Activated T-helper 2 cell treated with anti-CD3 and anti-CD28 coated beads, Interferon-gamma antibody, Interleukin-2, Interleukin-4, amounts not matched to agents 10 μg/mL and 5 μg/mL and 100 μg/mL, durations not matched to agents 14 hours and 24 hours and 36 hours (primary cell): ENCODE results near the gene AIFM1. TPM values are rescaled to one million over a fixed set of nuclear protein-coding genes. Genes with fewer than 3 reads are reported as not detected.

Experiments
- DNase-seq: peaks from one replicate; pipeline ENCODE4 v3.0.0; 2021; ENCODE audit warnings: low spot score
- H3K27ac Mint-ChIP-seq: one replicate; pipeline ENCODE4 v1.8.0; 2021; ENCODE audit warnings: mixed read lengths
- H3K27me3 Mint-ChIP-seq: one replicate; pipeline ENCODE4 v1.8.0; 2021; ENCODE audit warnings: low read depth, mixed read lengths
- H3K36me3 Mint-ChIP-seq: one replicate; pipeline ENCODE4 v1.8.0; 2021; ENCODE audit warnings: low read depth, mixed read lengths
- H3K4me1 Mint-ChIP-seq: one replicate; pipeline ENCODE4 v1.8.0; 2021; ENCODE audit warnings: low read depth, mixed read lengths
- H3K4me3 Mint-ChIP-seq: one replicate; pipeline ENCODE4 v1.8.0; 2021; ENCODE audit warnings: low read depth, mild to moderate bottlenecking, moderate library complexity, mixed read lengths
- H3K9me3 Mint-ChIP-seq: one replicate; pipeline ENCODE4 v1.8.0; 2021; ENCODE audit warnings: mixed read lengths
- intact Hi-C: fragments of 100-400 bp; cut with micrococcal nuclease; formaldehyde crosslinking; loops from one replicate; pipeline ENCODE4 v1.15.1; 2023
- total RNA-seq: library from RNA; stranded (reverse); gene quantifications from 2 replicates; pipeline ENCODE4 v1.2.3, GENCODE V29; 2022

Gene AIFM1
- total RNA-seq, 1 donor from 2014 or later, result 48.7 TPM

DNA sequence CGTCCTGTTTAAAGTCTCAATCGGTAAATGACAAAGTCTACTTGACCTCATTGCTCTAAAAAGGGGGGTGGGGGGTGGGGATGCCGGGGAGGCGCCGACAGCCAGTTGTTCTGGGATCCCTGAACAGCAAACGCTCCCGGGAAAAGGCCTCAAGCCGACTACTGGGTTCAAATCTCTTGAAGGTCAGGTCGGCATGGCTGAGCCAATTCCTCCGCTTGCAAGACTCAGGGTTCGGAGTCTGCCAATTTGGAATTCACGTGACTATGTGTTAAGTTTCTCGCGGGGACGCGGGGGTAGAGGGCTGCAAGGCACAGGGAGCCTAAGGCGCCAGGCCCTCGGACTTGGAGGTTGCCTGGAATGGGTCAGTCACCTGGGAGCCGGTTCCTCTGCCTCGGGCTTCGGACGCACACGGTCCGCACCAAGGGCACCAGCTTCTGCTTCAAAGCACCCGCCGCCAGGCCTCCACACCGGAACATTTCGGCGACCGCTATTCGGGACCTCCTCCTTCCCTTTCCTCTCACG is 399 bp downstream of the AIFM1 start:
- Mint-ChIP-seq H3K36me3 (peaks cover 9% of the 10 kb centered on the region), H3K4me1 (peaks cover 28% of the 10 kb centered on the region), H3K27me3 (no peaks in the 10 kb centered on the region), H3K9me3 (no peaks in the 10 kb centered on the region), H3K27ac (peak overlapping the region; percentile 97), H3K4me3 (peak overlapping the region; percentile 98)
- no peak for DNase-seq
- intact Hi-C loops, result loop anchor here (2.0 kb wide), 2 partner anchors 54 to 80 kb away; partner anchors contain the start of gene ELF4

DNA sequence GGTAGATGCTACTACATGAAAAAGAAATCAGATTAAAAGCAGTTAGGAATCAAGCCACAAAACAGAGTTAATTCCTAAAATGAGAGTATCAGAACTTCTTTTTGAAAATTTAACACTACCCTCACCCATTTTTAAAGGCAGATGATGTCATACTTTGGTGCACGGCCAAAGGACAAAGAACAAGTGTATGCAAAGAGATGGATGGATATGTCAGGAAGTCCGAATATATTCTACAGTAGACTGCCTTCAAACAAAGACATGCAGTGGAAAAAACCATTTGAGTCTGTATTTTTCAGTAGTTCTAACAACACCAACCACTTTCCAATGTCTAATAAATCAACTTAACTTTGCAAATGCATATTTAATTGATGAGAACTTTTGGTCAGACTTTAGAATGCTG is 2.2 kb downstream of the AIFM1 start:
- H3K9me3 Mint-ChIP-seq, result no peaks in the 10 kb centered on the region
- peaks cover 33% of the 10 kb centered on the region for H3K4me1 Mint-ChIP-seq
- no peak overlapping the region for H3K27ac Mint-ChIP-seq
- intact Hi-C loops, result no loop called here
- H3K36me3 Mint-ChIP-seq, result peaks cover 12% of the 10 kb centered on the region
- no peak for DNase-seq
- no peaks in the 10 kb centered on the region for H3K27me3 Mint-ChIP-seq
- H3K4me3 Mint-ChIP-seq, result peak overlapping the region; percentile 55

DNA sequence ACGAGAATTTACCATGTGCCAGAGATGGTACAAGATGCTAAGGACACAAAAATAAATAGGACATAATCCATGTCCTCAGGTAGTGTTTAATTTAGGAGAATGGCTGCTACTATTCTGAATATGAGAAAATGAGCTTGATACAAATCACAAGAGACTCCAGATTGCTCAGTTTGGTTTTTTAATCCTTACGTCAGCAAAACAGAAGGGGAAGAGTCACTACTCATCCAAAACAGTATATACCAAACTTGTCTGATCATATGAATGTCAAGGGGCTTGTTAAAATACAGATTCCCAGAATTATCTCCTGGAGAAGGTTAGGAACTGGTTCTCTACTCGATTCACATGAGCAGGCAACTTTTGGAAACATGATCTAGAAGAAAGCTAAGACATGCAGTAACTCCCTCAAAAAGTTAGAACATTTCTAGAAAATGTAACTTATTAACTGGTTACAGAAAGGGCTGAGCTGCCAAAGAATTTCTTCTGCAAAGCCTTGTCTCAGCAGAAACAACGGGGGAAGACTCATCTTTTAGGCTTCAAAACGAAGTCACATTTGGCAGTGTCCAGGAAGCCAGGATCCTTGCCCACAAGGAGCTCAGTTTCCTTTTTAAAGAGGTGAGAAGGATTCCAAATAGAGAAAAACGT is 3.4 kb downstream of the AIFM1 start:
- Mint-ChIP-seq H3K4me3 (no peak overlapping the region), H3K4me1 (peaks cover 30% of the 10 kb centered on the region), H3K36me3 (peaks cover 12% of the 10 kb centered on the region), H3K27ac (no peak overlapping the region), H3K9me3 (no peaks in the 10 kb centered on the region), H3K27me3 (no peaks in the 10 kb centered on the region)
- DNase-seq, result no peak
- intact Hi-C loops, result no loop called here

DNA sequence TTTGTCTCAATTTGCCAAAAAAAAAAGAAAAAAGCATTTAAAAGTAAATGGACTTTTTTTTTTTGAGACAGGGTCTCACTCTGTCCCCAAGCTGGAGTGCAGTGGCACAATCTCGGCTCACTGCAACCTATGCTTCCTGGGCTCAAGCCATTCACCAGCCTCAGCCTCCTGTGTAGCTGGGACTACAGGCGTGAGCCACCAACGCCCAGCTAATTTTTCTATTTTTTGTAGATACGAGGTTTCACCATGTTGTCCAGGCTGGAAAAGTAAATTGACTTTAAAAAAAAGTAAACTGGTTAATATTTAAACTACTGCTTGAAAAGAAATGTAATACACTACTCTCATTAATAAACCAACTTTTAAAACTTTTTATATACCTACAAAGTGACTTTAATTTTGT is 5.9 kb downstream of the AIFM1 start:
- intact Hi-C loops, result no loop called here
- Mint-ChIP-seq H3K27me3 (no peaks in the 10 kb centered on the region), H3K27ac (no peak overlapping the region), H3K4me1 (peaks cover 22% of the 10 kb centered on the region), H3K9me3 (no peaks in the 10 kb centered on the region), H3K36me3 (peaks cover 16% of the 10 kb centered on the region), H3K4me3 (no peak overlapping the region)
- no peak for DNase-seq

DNA sequence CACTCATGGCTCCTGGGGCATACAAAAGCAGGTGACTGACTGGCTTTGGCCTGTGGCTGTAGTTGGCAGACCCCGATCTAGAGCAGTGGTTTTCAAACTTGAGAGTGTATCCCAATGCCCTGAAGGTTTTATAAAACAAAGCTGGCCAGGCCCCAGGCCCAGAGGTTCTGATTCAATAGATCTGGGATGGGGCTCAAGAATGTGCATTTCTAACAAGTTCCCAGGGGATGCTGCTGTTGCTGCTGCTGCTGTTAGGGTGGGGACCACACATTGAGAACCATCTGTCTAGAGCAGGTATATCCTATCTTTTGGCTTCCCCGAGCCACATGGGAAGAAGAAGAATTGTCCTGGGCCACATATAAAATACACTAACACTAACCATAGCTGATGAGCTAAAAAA is 7.3 kb downstream of the AIFM1 start:
- H3K4me3 Mint-ChIP-seq, result no peak overlapping the region
- intact Hi-C loops, result no loop called here

DNA sequence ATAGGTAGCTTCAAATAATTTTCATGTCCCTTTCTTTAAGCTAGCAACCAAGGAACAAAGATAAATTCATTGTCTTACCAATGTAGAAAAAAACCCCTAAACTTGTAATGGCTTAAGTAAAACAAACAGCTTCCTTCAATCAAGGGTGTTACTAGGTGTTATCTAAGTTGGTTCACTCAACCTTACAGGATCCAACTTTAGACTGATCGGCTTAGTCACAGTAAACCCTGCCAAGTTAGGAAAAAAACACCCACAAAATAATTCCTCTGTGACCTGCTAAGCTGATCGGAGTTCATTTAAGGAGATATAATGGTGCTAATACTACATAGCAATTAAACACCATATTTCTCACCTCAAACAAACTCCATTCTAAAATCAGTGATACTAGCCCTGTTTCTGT is 10.1 kb downstream of the AIFM1 start:
- intact Hi-C loops, result no loop called here
- H3K27ac Mint-ChIP-seq, result no peak overlapping the region
- H3K9me3 Mint-ChIP-seq, result no peaks in the 10 kb centered on the region
- H3K36me3 Mint-ChIP-seq, result peaks cover 10% of the 10 kb centered on the region
- H3K4me1 Mint-ChIP-seq, result peaks cover 8% of the 10 kb centered on the region
- no peak overlapping the region for H3K4me3 Mint-ChIP-seq
- H3K27me3 Mint-ChIP-seq, result no peaks in the 10 kb centered on the region
- no peak for DNase-seq

More for the DNA sequence above, 7.3 kb downstream of the AIFM1 start:
- Mint-ChIP-seq H3K36me3 (peaks cover 16% of the 10 kb centered on the region), H3K9me3 (no peaks in the 10 kb centered on the region), H3K4me1 (peaks cover 17% of the 10 kb centered on the region), H3K27ac (no peak overlapping the region), H3K27me3 (no peaks in the 10 kb centered on the region)
- no peak for DNase-seq

DNA sequence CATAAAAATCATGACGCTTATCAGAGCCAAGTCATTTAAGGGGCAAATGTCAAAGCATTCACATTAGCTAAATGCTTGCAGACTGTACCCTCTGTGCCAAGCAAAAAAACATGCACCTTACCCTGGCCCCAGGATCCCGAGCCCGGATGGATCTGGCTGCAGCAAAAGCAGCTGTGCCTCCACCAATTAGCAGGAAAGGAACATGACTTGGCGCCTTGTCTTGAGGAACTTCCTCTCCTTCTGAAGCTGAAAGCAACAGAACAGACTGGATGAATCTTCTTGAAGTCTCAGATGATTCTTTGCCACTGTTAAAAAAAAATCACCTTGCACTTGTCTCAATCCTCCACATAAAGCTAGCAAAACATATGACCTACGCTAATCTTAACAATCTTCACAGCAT is 18.0 kb downstream of the AIFM1 start:
- Mint-ChIP-seq H3K36me3 (peaks cover 46% of the 10 kb centered on the region), H3K27me3 (no peaks in the 10 kb centered on the region), H3K9me3 (no peaks in the 10 kb centered on the region), H3K4me1 (peaks cover 3% of the 10 kb centered on the region), H3K27ac (no peak overlapping the region), H3K4me3 (no peak overlapping the region)
- intact Hi-C loops, result no loop called here
- DNase-seq, result no peak

DNA sequence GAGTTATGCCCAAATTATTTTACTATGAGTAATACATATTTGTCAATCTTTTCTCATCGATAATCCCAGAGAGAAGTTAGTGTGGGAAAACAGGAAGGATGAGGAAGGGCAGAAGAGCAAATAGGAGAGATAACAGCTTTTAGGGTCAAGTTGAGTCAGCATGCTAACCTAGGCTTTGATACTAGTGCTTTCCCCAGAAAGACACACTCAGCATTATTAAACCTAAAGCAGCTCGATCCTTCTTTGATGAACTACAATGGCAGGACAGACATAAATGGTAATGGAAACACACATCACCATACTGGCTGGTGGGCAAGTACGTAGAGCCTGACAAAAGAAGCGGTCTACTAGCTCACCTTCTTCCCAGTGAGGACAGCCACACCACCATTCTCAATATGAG is 20.5 kb downstream of the AIFM1 start:
- H3K9me3 Mint-ChIP-seq, result no peaks in the 10 kb centered on the region
- H3K4me3 Mint-ChIP-seq, result no peak overlapping the region
- no peak for DNase-seq
- no peak overlapping the region for H3K27ac Mint-ChIP-seq
- H3K4me1 Mint-ChIP-seq, result peaks cover 3% of the 10 kb centered on the region
- intact Hi-C loops, result no loop called here
- no peaks in the 10 kb centered on the region for H3K27me3 Mint-ChIP-seq
- H3K36me3 Mint-ChIP-seq, result peaks cover 54% of the 10 kb centered on the region

DNA sequence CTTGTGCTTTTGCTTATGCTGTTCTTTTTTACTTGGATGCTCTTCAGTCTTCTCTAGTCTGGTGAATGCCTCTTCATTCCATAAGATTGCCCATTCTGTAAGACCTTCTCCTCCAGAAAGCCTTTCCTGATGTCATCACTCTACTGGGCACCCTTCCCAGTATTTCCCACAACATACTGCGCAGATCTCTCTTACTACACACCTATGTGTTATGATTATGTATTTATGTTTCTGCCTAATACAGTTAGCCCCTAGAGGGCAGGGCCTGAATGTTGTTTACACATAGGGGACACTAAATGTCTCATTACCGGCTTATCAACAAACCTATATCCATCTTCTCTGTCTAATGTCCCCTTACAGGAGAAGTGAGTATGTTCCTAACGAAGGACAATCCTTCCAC is 21.1 kb downstream of the AIFM1 start:
- DNase-seq, result no peak
- H3K27ac Mint-ChIP-seq, result no peak overlapping the region
- H3K9me3 Mint-ChIP-seq, result no peaks in the 10 kb centered on the region
- no peak overlapping the region for H3K4me3 Mint-ChIP-seq
- H3K4me1 Mint-ChIP-seq, result peaks cover 3% of the 10 kb centered on the region
- H3K27me3 Mint-ChIP-seq, result no peaks in the 10 kb centered on the region
- intact Hi-C loops, result loop anchor here (5.0 kb wide), 1 partner anchor 48 kb away; no protein-coding TSS in a partner anchor
- H3K36me3 Mint-ChIP-seq, result peaks cover 55% of the 10 kb centered on the region

DNA sequence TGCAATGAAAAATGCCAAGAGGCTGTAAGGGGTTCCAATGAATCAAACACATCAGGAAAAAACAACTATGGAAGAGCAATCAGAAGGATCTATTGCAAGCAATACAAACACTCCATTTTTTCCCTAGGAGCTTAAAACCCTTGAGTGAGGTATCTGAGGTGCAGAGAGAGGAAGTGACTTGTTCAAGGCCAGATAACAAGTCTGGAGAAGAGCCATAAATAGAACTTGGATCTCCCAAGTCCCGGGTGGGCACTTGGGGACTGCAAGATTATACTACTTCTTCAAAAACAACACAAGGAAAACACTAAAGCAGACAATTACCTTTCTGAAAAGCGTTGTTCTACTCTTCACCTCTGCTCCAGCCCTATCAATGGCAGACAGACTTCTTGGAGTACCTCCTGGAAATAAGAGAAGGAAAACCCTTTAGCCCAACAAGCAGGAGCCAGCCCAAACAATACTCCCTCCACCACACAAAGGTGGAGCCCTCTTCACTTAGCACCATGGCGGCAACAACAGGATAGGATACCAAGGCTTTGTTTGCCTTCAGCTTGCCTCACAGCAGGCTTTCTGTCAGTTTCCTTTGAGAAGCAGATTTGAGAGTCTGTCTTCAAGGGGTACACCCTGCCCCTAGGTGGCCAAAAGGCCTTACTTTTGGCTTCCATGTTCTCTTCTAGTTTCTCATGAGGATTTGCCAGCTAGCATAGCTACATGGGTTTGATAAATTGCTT is 26.0 kb downstream of the AIFM1 start:
- Mint-ChIP-seq H3K27ac (no peak overlapping the region), H3K36me3 (peaks cover 50% of the 10 kb centered on the region), H3K9me3 (no peaks in the 10 kb centered on the region), H3K4me3 (no peak overlapping the region), H3K4me1 (no peaks in the 10 kb centered on the region), H3K27me3 (no peaks in the 10 kb centered on the region)
- intact Hi-C loops, result loop anchor here (5.0 kb wide), 1 partner anchor 53 kb away; no protein-coding TSS in a partner anchor
- no peak for DNase-seq

DNA sequence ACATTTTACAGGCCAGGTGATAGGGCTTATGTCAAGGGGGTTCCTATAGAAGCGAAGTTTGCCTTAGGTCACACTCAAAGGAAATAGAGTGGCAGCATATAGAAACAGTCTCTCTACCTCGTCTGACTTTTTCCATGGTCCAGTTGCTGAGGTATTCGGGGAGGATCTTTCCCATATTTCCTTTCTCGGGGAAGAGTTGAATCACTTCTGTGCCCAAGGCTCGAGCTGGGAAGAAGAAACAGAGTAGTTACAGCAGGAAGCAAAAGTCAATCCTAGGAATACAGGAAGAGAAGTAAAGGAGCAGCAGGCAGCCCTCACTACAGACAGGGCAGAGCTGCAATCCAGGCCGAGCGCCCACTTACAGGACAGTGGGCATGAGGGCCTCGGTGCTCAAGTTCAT is 28.7 kb downstream of the AIFM1 start:
- H3K9me3 Mint-ChIP-seq, result no peaks in the 10 kb centered on the region
- H3K4me3 Mint-ChIP-seq, result no peak overlapping the region
- intact Hi-C loops, result no loop called here
- H3K36me3 Mint-ChIP-seq, result peaks cover 40% of the 10 kb centered on the region
- no peak overlapping the region for H3K27ac Mint-ChIP-seq
- H3K4me1 Mint-ChIP-seq, result no peaks in the 10 kb centered on the region
- DNase-seq, result no peak
- H3K27me3 Mint-ChIP-seq, result no peaks in the 10 kb centered on the region

DNA sequence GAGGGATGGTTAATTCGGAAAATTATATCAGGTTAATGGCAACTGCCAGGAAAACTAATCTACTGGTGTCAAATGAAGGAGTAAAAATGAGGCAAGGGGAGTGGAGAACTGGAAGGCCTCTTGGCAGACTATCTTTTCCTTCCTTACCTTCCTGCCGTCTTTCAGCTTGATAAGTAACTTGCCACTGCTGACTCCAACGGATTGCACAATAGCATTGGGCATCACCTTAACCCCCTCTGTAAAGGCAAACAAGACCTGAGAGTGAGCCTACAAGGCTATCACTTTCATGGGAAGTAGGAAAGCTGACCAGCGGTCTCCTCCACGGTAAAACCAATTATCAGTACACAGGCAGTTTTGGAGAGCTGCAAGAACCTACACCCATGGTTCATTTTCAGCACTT is 29.1 kb downstream of the AIFM1 start:
- Mint-ChIP-seq H3K27me3 (no peaks in the 10 kb centered on the region), H3K4me3 (no peak overlapping the region), H3K36me3 (peaks cover 37% of the 10 kb centered on the region), H3K4me1 (no peaks in the 10 kb centered on the region), H3K9me3 (no peaks in the 10 kb centered on the region), H3K27ac (no peak overlapping the region)
- DNase-seq, result no peak
- intact Hi-C loops, result no loop called here

DNA sequence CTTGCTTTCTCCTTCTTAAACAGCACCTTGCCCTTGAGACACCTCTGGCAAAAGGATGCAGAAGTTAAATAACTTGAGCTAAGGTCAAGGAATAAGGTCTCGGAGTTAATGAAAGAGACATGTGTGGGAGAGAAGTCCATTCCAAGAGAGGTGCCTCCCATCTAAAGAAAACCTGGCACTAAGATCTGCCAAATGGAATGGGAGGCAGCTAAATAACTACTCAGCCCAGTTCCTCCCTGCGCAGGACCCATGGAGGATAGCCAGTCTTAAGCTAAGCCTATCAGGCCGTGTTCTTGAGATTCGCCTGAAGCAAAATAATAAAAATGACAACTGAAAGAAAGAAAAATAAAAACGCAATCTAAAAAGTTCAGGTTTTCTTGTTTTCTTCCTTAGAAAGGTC is 34.7 kb downstream of the AIFM1 start:
- Mint-ChIP-seq H3K36me3 (peaks cover 35% of the 10 kb centered on the region), H3K27ac (no peak overlapping the region), H3K4me1 (no peaks in the 10 kb centered on the region), H3K4me3 (no peak overlapping the region), H3K9me3 (no peaks in the 10 kb centered on the region), H3K27me3 (no peaks in the 10 kb centered on the region)
- intact Hi-C loops, result no loop called here
- no peak for DNase-seq
